GM18505 (cell line): ENCODE results near the gene C5.
"Not testable (repeated sequence)": the region's sequence is repeated elsewhere in the genome, so short reads cannot be mapped to it uniquely, and the experiment has no call there.

Source experiments
- ATAC-seq: cut with Tn5 transposase; IDR thresholded peaks from one replicate; pipeline ENCODE4 v1.9.1; 2021; ENCODE audit not compliant: unreplicated experiment
- POLR2A ChIP-seq: IDR thresholded peaks from 4 replicates; pipeline ENCODE4 v1.6.1; 2011; ENCODE audit warnings: borderline replicate concordance; ENCODE audit not compliant: insufficient read depth, insufficient read length; ENCODE audit errors: extremely low read depth

Gene C5

GRCh38 chr9:121069396-121069795, 19.3 kb upstream of the C5 start:
- ATAC-seq, result no peak
- no peak for TF ChIP-seq POLR2A

GRCh38 chr9:121067640-121068039, 17.6 kb upstream of the C5 start:
- ATAC-seq, result no peak
- TF ChIP-seq POLR2A, result no peak

- no peak for ATAC-seq
- TF ChIP-seq POLR2A, result no peak
These were observed 16.8 kb upstream of the C5 start for GRCh38 chr9:121066850-121067249.

DNA sequence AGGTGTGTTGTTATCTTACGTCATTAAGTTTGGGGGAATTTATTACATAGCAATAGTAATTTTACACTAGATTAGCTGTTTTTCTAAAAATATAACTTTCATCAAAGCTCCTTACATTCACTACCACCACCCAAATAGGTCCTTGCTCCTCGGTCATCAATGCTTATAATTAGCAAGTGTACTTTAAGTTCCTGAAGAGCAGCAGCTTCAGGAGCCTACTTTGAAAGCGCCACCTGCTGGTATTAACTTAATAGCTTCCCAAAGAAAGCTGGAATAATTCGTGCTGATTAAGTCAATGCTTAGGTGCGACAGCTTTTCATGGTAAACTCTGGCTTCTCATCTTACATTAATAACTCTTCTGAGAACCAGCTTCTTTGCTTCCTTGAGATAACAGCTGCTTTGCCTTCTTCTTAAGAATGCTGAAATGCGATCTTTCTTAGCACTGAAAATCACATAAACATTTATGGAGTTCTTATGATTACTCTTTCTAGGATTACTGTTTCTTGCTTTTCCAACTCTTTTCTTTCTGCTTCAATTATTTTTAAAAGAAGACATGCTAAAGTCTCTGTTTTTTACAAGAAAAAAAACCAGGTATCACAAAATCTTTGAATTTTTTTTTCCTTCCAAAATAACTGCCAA, 10.0 kb upstream of the C5 start:
- no peak for TF ChIP-seq POLR2A
- ATAC-seq, result no peak

- no peak for ATAC-seq
- no peak for TF ChIP-seq POLR2A
These were observed 9.4 kb upstream of the C5 start for GRCh38 chr9:121059513-121059912.

DNA sequence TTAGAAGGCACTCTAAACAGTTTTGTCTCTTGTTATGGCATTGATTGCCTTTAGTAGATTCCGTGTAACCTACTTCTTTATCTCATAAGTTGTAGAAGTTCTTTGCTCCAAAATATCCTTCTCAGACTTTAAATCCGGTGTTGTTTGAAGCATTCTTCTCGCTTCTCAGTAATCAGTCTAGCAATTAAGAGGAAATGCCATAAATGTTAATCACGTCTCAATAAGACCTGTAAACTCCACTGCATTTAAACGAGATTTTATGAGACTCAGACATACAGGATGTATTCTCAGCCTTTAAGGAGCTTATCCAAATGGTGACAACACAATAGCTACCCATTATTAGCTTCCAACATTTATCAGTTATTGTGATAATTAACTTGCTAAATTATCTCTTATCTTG, 7.7 kb upstream of the C5 start:
- TF ChIP-seq POLR2A, result no peak
- no peak for ATAC-seq

GRCh38 chr9:121055642-121056143, 5.6 kb upstream of the C5 start:
- no peak for TF ChIP-seq POLR2A
- ATAC-seq, result no peak

GRCh38 chr9:121053544-121053943, 3.5 kb upstream of the C5 start:
- no peak for ATAC-seq
- TF ChIP-seq POLR2A, result no peak

- TF ChIP-seq POLR2A, result no peak
These were observed 1.5 kb downstream of the C5 start for GRCh38 chr9:121048618-121049017.

DNA sequence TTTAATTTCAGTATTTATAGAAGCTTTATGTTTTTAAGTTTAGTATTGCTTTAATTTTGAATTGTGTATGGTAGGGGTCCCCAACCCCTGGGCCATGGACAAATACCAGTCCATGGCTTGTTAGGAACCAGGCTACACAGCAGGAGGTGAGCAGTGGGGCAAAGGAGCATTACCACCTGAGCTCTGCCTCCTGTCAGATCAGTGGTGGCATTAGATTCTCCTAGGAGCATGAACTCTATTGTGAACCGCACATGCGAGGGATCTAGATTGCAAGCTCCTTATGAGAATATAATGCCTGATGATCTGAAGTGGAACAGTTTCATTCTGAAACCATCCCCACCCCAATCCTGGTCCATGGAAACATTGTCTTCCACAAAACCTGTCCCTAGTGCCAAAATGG, 1.9 kb downstream of the C5 start:
- no peak for TF ChIP-seq POLR2A

More at GRCh38 chr9:121048618-121049017, 1.5 kb downstream of the C5 start:
- no peak for ATAC-seq

GRCh38 chr9:121038804-121039203, 11.3 kb downstream of the C5 start:
- TF ChIP-seq POLR2A, result no peak
- ATAC-seq, result no peak

More for the DNA sequence above, 1.9 kb downstream of the C5 start:
- ATAC-seq, result no peak

DNA sequence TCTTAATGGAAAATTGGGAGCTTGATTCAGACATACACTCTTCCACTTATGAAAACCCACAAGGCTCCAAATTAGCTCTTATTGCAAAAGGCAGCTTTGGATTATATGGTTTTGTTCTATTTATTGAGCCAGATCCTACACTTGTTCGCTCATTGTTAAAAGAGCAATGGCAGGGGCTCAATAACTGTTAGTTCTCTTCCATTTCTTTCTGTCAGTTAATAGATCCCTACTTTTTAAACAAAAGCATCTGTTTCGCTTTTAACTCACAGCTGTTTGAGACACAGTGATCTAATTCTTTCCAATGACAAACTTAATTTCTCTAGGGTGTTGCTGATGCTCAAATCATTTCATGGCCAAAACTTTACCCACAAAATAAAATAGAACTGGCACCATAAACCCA, 11.7 kb downstream of the C5 start:
- no peak for TF ChIP-seq POLR2A

DNA sequence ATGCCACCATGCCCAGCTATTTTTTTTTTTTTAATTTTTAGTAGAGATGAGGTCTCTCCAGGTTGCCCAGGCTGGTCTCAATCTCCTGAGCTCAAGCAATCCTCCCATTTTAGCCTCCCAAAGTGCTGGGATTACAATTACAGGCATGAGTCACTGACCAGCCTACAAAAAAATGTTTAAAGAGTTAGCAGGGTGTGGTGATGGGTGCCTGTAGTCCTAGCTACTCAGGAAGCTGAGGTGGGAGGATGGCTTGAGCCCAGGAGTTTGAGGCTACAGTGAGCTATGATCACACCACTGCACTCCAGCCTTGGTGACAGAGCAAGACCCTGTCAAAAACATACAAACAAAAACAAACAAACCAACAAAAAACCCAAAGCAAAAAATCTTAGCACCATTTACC, 14.4 kb downstream of the C5 start:
- ATAC-seq, result not testable (repeated sequence)

More for the DNA sequence above, 11.7 kb downstream of the C5 start:
- no peak for ATAC-seq

GRCh38 chr9:121034529-121034928, 15.5 kb downstream of the C5 start:
- TF ChIP-seq POLR2A, result no peak
- ATAC-seq, result no peak

GRCh38 chr9:121029469-121029868, 20.6 kb downstream of the C5 start:
- ATAC-seq, result no peak
- no peak for TF ChIP-seq POLR2A

DNA sequence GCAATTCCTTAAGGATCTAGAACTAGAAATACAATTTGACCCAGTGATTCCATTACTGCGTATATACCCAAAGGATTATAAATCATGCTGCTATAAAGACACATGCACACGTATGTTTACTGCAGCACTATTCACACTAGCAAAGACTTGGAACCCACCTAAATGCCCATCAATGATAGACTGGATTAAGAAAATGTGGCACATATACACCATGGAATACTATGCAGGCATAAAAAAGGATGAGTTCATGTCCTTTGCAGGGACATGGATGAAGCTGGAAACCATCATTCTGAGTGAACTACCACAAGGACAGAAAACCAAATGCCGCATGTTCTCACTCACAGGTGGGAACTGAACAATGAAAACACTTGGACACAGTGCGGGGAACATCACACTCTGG, 21.8 kb downstream of the C5 start:
- not testable (repeated sequence) for ATAC-seq
